Brain microvascular endothelial cell (primary cell): ENCODE measurements around the gene GNRH2.

ENCODE experiments used
- DNase-seq: peaks from one replicate; pipeline ENCODE4 v3.0.0-alpha.2; 2020
- H3K27ac ChIP-seq: fragments of 250-450 bp; sonication (Bioruptor Pico); 2 replicates; pipeline ENCODE4 v1.5.1; 2020; ENCODE audit warnings: mild to moderate bottlenecking, moderate library complexity
- H3K27me3 ChIP-seq: fragments of 250-450 bp; sonication (Bioruptor Pico); replicated peaks from 2 replicates; pipeline ENCODE4 v1.5.1; 2020; ENCODE audit warnings: mild to moderate bottlenecking
- H3K36me3 ChIP-seq: fragments of 250-450 bp; sonication (Bioruptor Pico); replicated peaks from 2 replicates; pipeline ENCODE4 v1.5.1; 2020; ENCODE audit warnings: mild to moderate bottlenecking
- H3K4me3 ChIP-seq: 2 replicates; pipeline ENCODE4 v1.5.1; 2011; ENCODE audit warnings: low read depth, mild to moderate bottlenecking, control low read depth, low read length, moderate library complexity
- in situ Hi-C: cut with HindIII; loops from 2 replicates; pipeline ENCODE4 v1.10.0; 2017; ENCODE audit warnings: low sequenced_read_pairs, low pct_ligation_motif_present
- TF ChIP-seq, protein P1 (sequence below): IDR thresholded peaks from 2 replicates; pipeline ENCODE4 v1.5.1; 2011; ENCODE audit warnings: low read depth, mild to moderate bottlenecking, moderate library complexity, low read length, control low read depth, inconsistent platforms; ENCODE audit errors: missing control alignments

GNRH2 gene

GRCh38 chr20:3032624-3033023, 10.8 kb upstream of the GNRH2 start:
- no peak overlapping the region for H3K27ac ChIP-seq
- DNase-seq, result no peak
- in situ Hi-C loops, result no loop called here
- TF ChIP-seq, protein P1, sequence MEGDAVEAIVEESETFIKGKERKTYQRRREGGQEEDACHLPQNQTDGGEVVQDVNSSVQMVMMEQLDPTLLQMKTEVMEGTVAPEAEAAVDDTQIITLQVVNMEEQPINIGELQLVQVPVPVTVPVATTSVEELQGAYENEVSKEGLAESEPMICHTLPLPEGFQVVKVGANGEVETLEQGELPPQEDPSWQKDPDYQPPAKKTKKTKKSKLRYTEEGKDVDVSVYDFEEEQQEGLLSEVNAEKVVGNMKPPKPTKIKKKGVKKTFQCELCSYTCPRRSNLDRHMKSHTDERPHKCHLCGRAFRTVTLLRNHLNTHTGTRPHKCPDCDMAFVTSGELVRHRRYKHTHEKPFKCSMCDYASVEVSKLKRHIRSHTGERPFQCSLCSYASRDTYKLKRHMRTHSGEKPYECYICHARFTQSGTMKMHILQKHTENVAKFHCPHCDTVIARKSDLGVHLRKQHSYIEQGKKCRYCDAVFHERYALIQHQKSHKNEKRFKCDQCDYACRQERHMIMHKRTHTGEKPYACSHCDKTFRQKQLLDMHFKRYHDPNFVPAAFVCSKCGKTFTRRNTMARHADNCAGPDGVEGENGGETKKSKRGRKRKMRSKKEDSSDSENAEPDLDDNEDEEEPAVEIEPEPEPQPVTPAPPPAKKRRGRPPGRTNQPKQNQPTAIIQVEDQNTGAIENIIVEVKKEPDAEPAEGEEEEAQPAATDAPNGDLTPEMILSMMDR, result no peak
- H3K36me3 ChIP-seq, result peaks cover 53% of the 10 kb centered on the region
- H3K4me3 ChIP-seq, result no peak overlapping the region
- H3K27me3 ChIP-seq, result no peaks in the 10 kb centered on the region

DNA sequence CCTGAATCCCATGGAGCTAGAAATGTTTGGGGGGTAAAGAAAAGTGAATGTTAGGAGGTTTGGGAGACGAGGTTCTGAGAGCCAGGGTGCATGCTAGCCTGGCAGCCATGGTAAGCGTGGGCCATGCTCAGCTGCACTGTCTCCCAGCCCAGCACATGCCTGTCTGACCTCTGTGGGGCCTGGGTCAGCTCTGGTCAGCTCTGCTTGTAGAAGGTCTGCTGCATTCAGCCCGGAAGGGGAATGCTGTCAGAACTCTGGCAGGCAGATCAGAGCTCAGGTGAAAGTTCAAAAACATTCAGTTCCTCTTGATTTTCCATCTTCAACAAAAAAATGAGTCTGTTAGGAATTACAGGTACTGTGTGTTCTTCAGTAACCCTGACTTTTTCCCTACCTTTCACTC, 5.8 kb upstream of the GNRH2 start:
- TF ChIP-seq, protein P1, result no peak
- H3K27ac ChIP-seq, result no peak overlapping the region
- in situ Hi-C loops, result no loop called here
- no peaks in the 10 kb centered on the region for H3K27me3 ChIP-seq
- peaks cover 53% of the 10 kb centered on the region for H3K36me3 ChIP-seq
- no peak for DNase-seq
- no peak overlapping the region for H3K4me3 ChIP-seq

- no peak for DNase-seq
- in situ Hi-C loops, result no loop called here
- Histone ChIP-seq H3K27me3 (no peaks in the 10 kb centered on the region), H3K36me3 (peaks cover 50% of the 10 kb centered on the region), H3K27ac (no peak overlapping the region), H3K4me3 (no peak overlapping the region)
- TF ChIP-seq, protein P1, result no peak
Measured at GRCh38 chr20:3038454-3038853, 5.0 kb upstream of the GNRH2 start.

DNA sequence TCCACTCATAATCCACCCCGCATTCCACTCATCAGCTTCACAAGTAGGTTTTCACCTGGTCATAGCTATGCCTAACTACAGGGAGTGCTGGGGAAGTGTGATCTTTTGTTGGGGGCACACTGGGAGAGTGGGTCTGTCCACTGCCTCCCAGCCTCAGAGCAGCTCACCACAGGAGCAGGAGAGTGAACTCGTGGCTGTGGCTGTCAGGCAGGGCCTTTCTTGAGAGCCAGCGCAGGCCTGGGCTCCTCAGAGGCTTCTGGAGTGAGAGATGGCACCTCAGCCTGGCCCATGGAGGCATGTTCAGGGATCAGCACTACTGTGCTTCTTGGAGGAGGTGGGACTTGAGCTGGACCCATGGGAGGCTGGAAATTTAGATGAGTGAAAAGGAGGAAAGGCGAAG, 4.0 kb upstream of the GNRH2 start:
- in situ Hi-C loops, result no loop called here
- TF ChIP-seq, protein P1, result no peak
- no peak overlapping the region for H3K4me3 ChIP-seq
- H3K36me3 ChIP-seq, result peaks cover 47% of the 10 kb centered on the region
- DNase-seq, result no peak
- H3K27ac ChIP-seq, result no peak overlapping the region
- no peaks in the 10 kb centered on the region for H3K27me3 ChIP-seq

- Histone ChIP-seq H3K27ac (no peak overlapping the region), H3K36me3 (peaks cover 44% of the 10 kb centered on the region), H3K27me3 (no peaks in the 10 kb centered on the region), H3K4me3 (no peak overlapping the region)
- TF ChIP-seq, protein P1, result no peak
- in situ Hi-C loops, result no loop called here
- no peak for DNase-seq
Measured at GRCh38 chr20:3040086-3040485, 3.3 kb upstream of the GNRH2 start.

GRCh38 chr20:3041854-3042409, 1.5 kb upstream of the GNRH2 start:
- Histone ChIP-seq H3K4me3 (no peak overlapping the region), H3K27me3 (no peaks in the 10 kb centered on the region), H3K27ac (no peak overlapping the region), H3K36me3 (peaks cover 26% of the 10 kb centered on the region)
- in situ Hi-C loops, result no loop called here
- TF ChIP-seq, protein P1, result no peak
- no peak for DNase-seq
